Psoas muscle (tissue), 8 donors: Measurements from ENCODE around the gene IER5. TPM values are rescaled to one million over a fixed set of nuclear protein-coding genes. Genes with fewer than 3 reads are reported as not detected.

Source experiments
- ATAC-seq, 4 donors: fragments of 200-7000 bp; cut with Tn5 transposase; one replicate each; pipeline ENCODE4 v1.9.1; 2020; ENCODE audit warnings: moderate library complexity in 3 of 4, mild to moderate bottlenecking in 2 of 4
- DNase-seq, 2 donors: peaks; one replicate each; pipeline ENCODE4 v3.0.0-alpha.2; 2020
- H3K27ac ChIP-seq: fragments of 200-600 bp; one replicate; pipeline ENCODE4 v1.8.0; 2022
- H3K27me3 ChIP-seq, 3 donors: fragments of 200-600 bp in 1 of 3; one replicate each; pipeline versions ENCODE4 v1.6.1 to v1.8.0; 2013 to 2022; ENCODE audit warnings: low read length in 2 of 3, mild to moderate bottlenecking in 2 of 3, moderate library complexity in 1 of 3; ENCODE audit not compliant: insufficient read depth in 3 of 3
- H3K36me3 ChIP-seq, 2 donors: fragments of 200-600 bp in 1 of 2; one replicate each; pipeline versions ENCODE4 v1.6.1 to v1.8.0; 2013 to 2022; ENCODE audit warnings: low read depth in 1 of 2, mild to moderate bottlenecking in 1 of 2, moderate library complexity in 1 of 2; ENCODE audit not compliant: insufficient read depth in 1 of 2
- H3K4me1 ChIP-seq: fragments of 200-600 bp; one replicate; pipeline ENCODE4 v1.8.0; 2022
- H3K4me3 ChIP-seq: fragments of 200-600 bp; one replicate; pipeline ENCODE4 v1.8.0; 2022; ENCODE audit warnings: mild to moderate bottlenecking
- H3K9me3 ChIP-seq: fragments of 200-600 bp; one replicate; pipeline ENCODE4 v1.8.0; 2022
- CTCF ChIP-seq: fragments of 200-600 bp; IDR thresholded peaks from one replicate; pipeline ENCODE4 v1.8.0; 2022; ENCODE audit warnings: antibody characterized with exemption
- WGBS, 3 donors: extraction: QIAGEN DNeasy Blood & Tissue Kit; methylation state at CpG; one replicate each; pipeline versions ENCODE4 v1.1.6 to v1.1.7; 2013; 5-methylcytosine and 5-hydroxymethylcytosine counted together
- intact Hi-C, 2 donors: fragments of 100-400 bp; cut with DNase I; formaldehyde crosslinking; loops; one replicate each; pipeline versions ENCODE4 v1.11.0 to v1.14.2; 2022
- polyA plus RNA-seq, 3 donors: library from polyadenylated mRNA; stranded (reverse); fragments of 200-250 nt; gene quantifications; one replicate each; pipeline ENCODE4 v1.2.3, GENCODE V29; 2013
- total RNA-seq, 4 donors: library from RNA; stranded (reverse); fragmentation: NEBNext Ultra II Directional in 2 of 4; extraction: Animal tissue kit (Norgen Biotek cat#: 25700) in 2 of 4; gene quantifications; one replicate each; pipeline versions ENCODE4 v1.2.1 to v1.2.4, GENCODE V29; 2021 to 2023
- donor health status: healthy with polysubstance abuse.
- donor health status: DM: no; HTN: no; CAD: no; lungs with moderate emphysema.
- donor health status: Bipolar disorder and iron deficiency.
- donor health status: healthy.
- donor health status: DM: yes; HTN: yes; CAD: no.
- donor health status: DM: no; HTN: no; CAD: no.
- donor health status: DM: no; HTN: no; CAD: no.
- donor health status: DM: yes; HTN: yes; CAD: no.

IER5 gene
- total and polyA plus RNA-seq, 7 donors = 19.9 to 110 (median 37.5) TPM

GRCh38 chr1:181117648-181118449, 29.3 kb downstream of the IER5 start:
- DNase-seq = no peak
- Histone ChIP-seq H3K4me3 (no peak overlapping the region), H3K27ac (no peak overlapping the region), H3K4me1 (peaks cover 13% of the 10 kb centered on the region), H3K9me3 (no peaks in the 10 kb centered on the region), H3K27me3 (no peaks in the 10 kb centered on the region), H3K36me3 (no peaks in the 10 kb centered on the region)
- TF ChIP-seq CTCF = no peak
- no peak for ATAC-seq
- 72 to 78% (median 74%) methylated on average over 9 of the region's 9 CpGs for WGBS, 3 donors
- intact Hi-C loops = no loop called here

- TF ChIP-seq CTCF = no peak
- WGBS, 3 donors = 84 to 95% (median 86%) methylated on average over 6 of the region's 6 CpGs
- DNase-seq = no peak
- H3K9me3 ChIP-seq = no peaks in the 10 kb centered on the region
- H3K4me3 ChIP-seq = no peak overlapping the region
- no peak overlapping the region for H3K27ac ChIP-seq
- intact Hi-C loops = no loop called here
- H3K4me1 ChIP-seq = no peaks in the 10 kb centered on the region
- no peak for ATAC-seq
- no peaks in the 10 kb centered on the region for H3K36me3 ChIP-seq
- no peaks in the 10 kb centered on the region for H3K27me3 ChIP-seq
Measured at GRCh38 chr1:181119093-181119989, 30.8 kb downstream of the IER5 start.

- Histone ChIP-seq H3K27ac (no peak overlapping the region), H3K36me3 (no peaks in the 10 kb centered on the region), H3K4me3 (no peak overlapping the region), H3K4me1 (no peaks in the 10 kb centered on the region), H3K9me3 (no peaks in the 10 kb centered on the region), H3K27me3 (no peaks in the 10 kb centered on the region)
- DNase-seq (no peak), ATAC-seq (no peak)
- no peak for TF ChIP-seq CTCF
- 80 to 96% (median 90%) methylated on average over 2 of the region's 2 CpGs for WGBS, 3 donors
- intact Hi-C loops = no loop called here
Measured at GRCh38 chr1:181120924-181121323, 32.4 kb downstream of the IER5 start.

- H3K27ac ChIP-seq = no peak overlapping the region
- no peaks in the 10 kb centered on the region for H3K9me3 ChIP-seq
- intact Hi-C loops = no loop called here
- WGBS, 3 donors = 82 to 95% (median 87%) methylated on average over 5 of the region's 5 CpGs
- no peaks in the 10 kb centered on the region for H3K27me3 ChIP-seq
- no peak overlapping the region for H3K4me3 ChIP-seq
- no peaks in the 10 kb centered on the region for H3K36me3 ChIP-seq
- DNase-seq (no peak), ATAC-seq (peak in 1 of 4 donors; percentile 25)
- H3K4me1 ChIP-seq = no peaks in the 10 kb centered on the region
- no peak for TF ChIP-seq CTCF
Measured at GRCh38 chr1:181121498-181121897, 33.0 kb downstream of the IER5 start.
